ENCODE measurements around the gene ADAMTS1.

ADAMTS1 gene

DNA sequence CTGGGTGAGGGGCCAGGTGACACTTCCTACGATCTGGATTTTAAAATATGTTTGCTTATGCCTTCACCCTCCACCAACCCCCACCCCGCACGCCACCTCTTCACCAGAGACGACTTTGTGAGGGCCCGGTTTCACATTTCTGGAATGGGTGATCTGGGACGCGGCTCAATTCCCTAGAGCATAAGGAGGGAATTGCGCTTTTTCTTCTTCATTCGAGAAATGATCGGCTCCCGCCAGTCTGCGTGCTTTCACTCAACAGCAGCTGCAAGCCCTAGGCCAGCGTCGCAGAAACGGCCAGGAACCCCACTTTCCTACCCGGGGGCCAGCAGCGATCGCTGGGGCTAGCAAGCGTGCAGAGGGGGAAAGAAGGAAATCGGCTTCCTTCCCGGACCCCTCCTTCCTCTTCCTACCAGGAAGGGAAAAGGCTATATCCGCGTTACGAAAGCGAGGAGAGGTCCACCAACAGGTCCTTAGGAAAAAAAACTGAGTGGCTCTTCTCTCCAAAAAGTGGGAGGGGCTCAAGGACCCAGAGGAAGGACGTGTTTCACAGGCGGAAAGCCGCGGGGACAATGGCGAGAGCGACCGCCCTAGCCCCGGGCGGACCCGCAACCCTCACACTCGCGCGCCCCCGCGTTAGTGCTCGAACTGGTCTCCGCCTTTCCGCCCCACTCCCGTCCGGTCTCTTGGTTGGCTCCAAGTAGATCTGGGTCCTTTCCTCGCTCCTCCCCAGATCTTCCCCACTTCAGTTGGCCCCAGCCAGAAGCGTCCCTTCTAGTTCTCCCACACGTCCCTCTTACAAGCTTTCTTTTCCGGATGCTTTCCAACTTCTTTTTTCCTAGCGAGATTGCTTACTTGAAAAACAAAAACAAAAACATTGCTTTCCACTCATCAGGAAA, 1.1 kb upstream of the ADAMTS1 start:
- DNase-seq, result no peak

DNA sequence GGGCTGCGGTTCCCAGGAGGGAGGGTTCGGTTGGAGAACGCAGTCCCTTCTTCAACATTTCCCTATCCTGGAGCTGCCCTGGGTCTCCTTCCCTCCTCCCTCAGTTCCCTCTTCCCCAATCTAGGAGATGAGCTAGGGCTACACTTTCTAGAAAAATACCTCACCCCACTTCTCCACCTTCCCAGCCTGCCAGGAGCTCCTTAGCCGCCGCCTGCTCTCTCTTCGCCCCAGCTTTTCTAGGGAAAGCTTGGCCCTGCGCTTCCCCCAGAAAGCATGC, 488 bp upstream of the ADAMTS1 start:
- DNase-seq, result no peak

DNA sequence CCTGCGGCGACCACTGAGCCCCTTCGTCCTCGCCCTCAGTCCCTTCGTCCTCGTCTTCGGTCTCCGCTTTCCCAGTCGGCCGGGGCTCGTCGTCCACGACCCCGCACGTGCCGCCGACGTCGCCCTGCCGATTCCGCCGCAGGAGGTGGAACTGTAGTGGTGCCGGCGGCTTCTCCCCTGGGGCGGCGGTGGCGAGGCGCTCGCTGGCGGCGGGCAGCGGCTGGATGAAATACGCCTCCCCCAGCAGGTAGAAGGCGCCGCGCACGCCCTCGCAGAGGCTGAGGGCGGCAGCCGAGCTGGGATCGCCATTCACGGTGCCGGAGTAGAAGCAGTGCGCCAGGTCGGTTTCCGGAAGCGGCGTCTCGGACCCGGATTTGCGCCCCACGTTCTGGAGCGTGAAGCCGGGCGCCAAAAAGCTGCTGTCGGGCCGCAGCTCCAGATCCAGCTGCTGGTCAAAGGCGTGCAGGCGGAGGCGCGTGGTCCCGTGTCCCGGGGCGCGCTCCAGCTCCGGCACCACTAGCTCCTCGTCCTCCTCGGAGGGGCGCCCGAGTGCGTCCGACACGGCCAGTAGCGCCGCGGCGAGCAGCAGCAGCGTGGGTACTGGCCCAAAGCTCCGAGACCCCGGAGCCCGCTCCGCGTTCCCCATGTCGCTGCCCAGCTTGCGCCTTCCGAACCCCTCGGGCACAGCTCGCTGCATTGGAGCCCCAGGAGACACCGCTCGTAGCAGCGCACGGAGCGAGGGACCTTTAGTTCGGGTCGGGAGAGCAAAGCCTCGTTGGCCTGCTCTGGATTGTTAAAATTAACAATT, 747 bp downstream of the ADAMTS1 start:
- peak; percentile 91 for DNase-seq

DNA sequence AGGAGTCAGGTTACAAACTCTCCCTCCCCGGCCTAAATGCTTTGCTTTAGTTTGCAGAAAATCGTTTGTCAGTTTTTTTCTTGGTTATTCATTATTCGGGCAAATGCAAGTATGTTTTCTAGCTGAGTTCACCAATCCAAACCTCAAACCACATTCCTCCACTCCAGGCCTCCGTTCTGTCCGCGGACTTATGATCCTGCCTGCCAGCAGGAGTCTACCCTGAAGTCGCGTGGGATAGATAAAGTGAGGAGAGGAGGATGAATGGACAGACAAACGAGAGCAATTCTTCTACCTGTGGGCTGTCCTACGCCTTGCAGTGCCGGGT, 1.3 kb downstream of the ADAMTS1 start:
- DNase-seq, result no peak

DNA sequence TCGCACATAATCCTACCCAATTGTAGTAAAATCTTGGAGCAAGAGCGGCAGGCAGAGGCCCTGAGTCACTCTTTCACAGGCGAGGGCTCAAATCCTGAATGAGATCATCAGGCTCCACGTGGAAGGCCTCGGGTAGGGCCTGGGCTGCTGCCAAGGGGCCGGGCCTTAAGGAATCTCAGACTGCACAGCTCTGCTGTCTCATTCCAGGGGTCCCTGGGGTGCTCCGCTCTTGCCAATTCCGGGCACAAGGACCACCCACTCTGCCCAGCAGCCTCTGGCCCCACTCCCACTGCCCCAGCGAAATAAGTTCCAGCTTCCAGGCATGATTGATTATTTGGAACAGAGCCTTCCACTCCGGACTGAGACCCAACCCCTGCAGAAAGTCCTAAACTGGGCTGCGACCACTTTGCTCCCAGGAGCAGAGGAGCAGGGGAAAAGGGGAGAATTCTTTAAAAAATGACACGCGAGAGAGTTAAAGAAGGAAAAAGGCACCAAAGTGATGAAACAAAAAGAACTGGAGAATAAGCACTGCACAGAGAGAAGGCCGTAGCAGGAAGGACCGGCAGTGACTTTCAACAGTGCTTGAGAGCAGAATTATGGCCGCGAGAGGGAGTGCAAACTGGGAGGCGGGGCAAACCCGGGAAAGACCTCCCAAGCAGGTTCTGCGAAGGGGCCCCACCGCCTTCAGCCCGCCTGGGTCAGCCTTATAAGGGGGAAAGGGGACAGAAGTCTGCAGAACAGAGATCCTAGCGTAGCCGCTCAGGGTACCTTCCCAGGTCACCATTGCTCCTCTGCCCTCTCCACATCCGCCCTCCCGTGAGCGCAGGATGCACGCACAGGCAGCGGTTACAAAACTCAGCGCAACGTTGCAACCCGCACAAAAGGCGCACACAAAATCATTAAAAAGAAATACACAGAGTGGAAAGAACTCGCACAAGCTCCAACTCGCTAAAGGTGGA, 2.0 kb downstream of the ADAMTS1 start:
- peak; percentile 89 for DNase-seq

DNA sequence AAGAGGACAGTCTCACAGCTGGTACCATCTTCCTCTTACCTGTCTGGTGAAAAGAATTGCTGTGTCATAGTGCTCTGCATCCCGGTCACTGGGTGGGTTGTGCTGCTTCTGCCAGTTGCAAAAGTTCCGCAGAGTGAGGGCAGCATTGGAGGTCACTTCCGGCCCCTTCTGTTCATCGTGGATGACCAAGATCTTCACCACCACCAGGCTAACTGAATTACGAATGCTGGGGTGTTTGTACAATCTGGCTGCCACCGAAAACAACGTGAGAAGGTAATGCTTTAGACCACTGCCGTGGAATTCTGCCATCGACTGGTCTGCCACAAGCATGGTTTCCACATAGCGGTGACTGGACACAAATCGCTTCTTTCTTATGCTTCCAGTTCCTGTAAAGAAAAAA, 2.9 kb downstream of the ADAMTS1 start:
- DNase-seq, result no peak

DNA sequence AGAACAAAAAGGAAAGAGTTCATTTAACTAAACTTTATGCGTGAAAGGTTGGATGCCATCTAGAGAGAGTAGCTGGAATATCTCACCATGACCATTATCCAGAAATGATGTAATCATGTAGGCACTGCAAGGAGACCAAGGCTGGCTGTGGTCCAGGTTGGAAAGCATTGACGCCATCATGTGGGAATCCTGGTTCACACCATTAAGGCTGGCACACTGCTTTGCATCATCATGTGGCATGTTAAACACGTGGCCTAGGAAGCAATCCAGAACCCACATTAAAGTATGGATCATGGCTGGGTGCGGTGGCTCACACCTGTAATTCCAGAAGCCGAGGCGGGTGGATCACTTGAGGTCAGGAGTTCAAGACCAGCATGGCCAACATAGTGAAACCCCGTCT, 4.3 kb downstream of the ADAMTS1 start:
- no peak for DNase-seq

DNA sequence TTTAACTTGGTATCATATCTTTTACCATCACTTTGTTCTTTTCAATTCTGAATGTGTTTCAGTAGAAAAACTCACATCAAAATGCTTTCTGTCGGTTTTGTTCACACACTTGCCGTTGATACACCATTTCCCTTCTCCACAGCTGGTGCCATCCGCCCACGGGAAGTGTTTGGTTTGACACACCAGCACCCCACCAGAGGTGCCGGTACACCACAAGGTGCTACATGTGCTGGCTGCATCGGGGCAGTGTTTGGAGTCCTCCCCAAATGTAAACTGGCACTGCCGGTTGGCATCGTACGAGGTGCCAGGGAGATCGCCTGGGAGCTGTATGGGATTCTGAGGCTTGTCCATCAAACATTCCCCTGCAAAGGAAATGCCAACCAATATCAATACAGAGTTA, 5.0 kb downstream of the ADAMTS1 start:
- no peak for DNase-seq

DNA sequence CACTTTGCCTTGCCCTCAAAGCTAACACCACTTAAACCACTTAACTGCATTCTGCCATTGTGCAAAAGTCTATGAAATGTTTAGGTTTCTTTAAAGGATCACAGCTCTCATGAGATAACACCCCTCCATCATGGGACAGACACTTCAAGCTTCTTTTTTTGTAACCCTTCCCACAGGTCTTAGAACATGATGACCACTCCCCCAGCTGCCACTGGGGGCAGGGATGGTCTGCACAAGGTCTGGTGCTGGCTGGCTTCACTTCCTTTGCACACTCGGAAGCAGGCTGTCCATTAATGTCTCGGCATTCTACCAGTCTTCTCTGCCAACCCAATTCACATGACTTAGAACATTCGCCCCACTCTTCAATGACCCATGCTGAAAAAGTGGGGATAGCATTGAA, 7.7 kb downstream of the ADAMTS1 start:
- DNase-seq, result no peak

DNA sequence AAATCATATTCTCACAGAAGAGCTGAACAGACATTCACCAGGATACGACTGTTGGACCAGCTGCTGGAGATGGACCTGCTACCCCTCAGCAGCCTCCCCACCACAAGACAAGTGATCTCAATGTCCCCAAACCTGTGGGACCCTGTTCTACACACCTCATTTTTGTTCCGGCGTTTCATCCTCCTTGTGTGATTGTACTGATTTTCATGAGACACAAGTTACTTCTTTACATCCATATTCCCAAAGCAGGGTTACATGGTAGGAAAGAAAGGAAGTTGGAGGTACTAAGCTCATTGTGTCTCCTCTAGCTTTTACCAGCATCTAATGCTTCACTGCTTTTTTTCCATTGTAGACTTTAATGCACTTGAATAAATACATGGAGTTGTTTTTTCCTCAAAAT, 8.7 kb downstream of the ADAMTS1 start:
- DNase-seq, result no peak

DNA sequence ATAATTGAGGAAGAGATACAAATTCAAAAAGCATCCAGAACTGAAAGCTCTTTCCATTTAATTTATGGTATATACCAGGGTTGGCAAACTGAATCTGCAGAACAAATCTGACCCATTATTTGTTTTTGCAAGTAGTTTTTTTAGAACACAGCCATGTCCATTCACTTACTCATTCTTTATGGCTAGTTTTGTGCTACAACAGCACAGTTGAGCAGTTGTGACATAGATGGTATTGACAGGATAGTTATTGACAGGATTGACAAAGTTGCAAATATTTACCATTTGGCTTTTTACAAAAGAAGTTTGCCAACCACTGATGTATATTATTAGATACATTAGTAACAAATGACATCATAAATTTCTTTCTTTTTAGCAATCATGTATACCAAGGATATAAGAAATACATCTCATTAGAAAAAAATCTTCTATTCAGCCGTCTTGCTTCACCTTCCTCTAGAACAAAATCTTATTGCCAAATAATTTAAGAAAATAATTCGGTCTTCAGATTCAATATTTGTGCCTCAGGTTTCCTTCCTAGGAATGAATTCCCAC, 9.4 kb downstream of the ADAMTS1 start:
- no peak for DNase-seq

DNA sequence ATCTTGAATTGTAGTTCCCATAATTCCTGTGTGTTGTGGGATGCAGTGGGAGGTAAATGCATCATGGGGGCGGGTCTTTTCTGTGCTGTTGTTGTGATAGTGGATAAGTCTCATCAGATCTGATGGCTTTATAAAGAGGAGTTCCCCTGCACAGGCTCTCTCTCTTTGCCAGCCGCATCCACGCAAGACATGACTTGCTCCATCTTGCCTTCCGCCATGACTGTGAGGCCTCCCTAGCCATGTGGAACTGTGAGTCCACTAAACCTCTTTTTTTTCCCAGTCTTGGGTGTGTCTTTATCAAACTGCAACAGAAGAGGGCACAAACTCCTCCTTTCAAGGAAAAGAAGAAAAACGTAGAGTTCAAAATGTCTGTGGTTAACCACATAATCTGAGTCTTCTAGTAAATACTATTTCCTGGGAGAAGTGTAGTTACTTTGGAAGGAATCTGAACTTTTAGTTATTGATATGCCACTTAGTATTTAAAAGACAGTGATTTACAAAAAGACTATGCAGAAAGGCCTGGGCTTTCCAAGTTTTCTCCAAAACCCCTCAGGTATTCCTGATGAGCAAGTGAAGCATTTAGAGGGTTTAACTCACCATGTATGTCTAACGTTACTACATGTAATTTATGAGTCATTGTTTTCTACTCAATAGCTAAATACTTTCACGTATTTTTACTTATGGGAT, 10.0 kb downstream of the ADAMTS1 start:
- DNase-seq, result no peak

DNA sequence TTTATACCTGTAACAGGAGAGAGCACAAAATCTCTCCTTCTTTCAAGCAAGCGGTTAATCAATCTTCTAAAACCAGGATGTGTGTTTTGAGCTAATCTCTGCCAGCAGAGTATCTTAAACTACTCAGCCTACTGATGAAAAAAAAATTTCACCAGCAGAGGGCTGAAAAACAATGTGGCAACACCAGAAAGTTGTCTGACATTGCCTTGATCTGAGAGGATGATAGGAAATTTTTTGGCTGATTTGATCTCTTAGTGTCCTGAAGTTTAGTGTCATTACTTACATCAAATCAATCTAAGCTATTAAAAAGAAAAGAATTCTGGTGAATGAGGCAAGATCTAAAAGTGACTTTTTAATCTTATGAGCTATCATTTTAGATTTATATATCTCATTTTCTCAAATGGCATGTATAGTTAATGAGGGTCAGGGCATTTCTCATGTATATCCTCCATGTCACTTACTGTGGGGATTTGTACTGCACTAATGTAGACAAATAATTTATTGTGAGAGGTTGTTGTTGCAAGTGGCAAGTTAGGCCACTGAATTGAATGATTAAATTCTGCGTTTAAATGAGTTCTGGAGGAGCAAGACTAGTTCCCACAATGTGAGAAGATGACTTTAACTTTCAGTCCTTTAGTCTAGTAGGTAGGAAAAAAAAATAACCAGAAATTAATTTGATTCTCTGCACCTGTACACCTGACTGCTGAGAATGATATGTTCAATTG, 10.9 kb downstream of the ADAMTS1 start:
- DNase-seq, result no peak

DNA sequence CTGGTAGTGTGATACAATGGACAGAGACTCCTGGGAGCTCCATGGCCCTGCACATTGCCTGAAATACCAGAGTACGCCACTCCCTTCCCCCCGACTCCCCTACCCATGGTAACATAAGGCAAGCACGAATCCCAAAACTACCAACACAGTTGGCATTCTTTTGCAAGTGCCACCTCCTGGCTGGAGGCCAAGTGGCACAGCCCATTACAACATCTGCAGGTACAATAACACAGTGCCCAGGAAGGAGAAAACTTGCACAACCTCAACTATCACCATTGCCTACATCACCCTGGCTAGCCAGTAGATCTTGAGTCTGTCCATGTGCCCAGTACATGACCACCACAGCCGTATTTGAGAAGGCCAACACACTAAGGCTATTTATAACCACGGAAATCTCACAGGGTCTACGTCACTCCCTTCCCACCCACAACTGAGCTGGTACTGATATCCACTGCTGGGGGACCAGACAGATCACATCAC, 11.7 kb downstream of the ADAMTS1 start:
- no peak for DNase-seq

DNA sequence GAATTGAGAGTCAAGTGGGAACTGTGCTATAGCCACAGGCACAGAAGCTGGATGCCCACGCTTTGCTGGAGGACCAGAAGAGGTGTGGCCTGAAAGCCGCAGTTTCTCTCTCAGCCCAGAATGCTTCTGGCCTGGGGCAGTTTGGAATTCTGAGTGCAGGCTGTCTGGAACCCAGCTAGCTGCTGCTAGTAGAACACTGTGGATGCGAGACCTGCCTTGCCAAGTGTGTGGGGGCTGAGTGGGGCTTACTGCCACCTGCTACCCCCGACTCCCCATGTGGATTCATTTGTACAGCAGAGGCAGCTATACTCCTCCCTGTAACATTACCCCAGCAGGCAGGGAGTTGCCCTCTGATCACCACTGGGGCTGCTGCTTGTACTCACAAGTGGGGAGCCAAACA, 12.2 kb downstream of the ADAMTS1 start:
- DNase-seq, result no peak

DNA sequence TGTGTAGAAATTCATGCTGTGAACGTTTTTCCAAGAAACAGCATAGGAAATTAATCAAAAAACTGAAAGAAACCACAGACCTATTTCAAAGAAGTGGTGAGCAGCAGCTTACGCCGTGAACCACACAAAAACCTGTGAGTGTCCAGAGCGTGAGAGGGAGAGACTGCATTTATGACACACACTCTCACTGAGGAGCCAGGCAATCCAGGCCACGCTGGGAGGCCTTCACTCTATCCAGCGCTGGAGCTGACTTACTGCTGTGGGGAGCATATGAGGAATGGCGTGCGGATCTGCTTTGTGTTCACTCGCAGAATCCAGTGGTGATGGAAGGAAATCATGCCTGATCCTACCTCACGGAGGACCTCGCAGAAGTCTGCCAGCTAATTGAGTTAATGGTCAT, 12.7 kb downstream of the ADAMTS1 start:
- no peak for DNase-seq

DNA sequence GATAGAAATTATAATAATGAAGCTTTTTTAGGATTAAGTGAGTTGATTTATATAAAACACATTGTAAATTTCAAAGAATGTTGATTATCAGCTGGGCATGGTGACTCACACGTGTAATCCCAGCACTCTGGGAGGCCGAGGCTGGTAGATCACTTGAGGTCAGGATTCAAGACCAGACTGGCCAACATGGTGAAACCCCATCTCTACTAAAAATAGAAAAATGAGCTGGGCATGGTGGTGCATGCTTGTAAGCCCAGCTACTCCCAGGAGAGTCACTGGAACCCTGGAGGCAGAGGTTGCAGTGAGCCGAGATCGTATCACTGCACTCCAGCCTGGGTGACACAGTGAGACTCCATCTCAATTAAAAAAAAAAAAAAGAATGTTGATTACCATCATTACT, 18.4 kb downstream of the ADAMTS1 start:
- DNase-seq, result no peak

DNA sequence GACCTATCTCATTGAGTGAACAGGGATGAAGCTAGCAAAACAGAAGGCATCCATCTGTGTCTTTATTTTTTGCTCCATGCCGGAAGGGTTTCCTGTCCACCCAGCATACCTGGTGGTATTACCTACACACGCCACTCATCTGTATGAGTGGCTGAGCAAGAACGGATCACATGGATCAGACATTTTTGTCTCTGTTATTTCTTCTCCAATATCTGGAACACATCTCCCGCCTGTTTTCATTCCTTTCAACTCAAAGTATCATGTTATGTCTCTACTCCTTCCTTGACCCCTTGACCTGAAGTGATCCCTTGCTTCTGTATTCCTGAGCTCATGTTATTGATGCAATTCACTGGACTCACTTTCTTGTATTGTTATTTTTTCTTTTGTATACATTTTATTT, 24.7 kb downstream of the ADAMTS1 start:
- DNase-seq, result no peak

DNA sequence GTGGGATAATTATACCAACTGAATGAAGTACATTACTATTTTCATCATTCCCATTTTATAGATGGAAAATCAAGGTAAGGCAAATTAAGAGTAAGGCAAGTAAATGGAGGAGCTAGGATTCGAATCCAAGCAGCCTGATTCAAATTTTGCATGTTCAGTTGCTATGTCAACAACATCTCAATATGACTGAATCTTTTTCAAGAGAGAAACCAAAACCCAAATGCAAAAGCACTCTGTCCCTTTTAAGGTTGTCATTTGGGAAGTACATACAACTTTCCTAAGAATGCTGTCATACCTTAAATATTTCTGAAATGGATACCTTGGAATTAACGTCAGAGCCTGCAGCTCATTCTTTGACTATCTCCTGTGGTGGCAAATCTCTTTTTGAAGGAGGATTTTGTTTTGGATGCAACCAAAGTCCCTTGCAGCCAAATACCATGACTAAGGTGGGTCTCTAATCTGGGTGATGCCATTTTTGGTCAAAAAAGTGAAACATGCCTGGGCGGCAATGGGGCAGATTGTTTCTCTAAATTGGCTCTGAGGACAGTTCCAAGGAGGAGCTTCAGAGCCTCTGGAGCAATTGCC, 25.4 kb downstream of the ADAMTS1 start:
- no peak for DNase-seq

DNA sequence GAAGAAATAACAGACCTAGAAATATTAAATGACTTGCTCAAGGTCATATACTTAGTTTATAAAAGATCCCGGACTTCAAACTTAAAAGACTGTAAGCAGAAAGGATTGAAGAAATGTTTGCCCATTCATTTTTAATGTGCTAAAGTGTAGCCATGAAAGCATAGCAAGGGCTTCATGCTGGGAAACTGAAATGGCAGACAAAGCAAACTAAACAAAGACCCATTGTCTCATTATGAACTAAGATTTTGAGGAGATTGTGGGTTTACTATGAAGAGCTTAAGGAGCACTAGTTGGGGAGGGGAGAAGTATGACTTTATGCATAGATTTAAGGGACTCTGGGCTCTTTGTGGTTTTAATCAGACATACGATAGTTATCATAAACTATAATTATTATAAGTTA, 26.3 kb downstream of the ADAMTS1 start:
- no peak for DNase-seq

DNA sequence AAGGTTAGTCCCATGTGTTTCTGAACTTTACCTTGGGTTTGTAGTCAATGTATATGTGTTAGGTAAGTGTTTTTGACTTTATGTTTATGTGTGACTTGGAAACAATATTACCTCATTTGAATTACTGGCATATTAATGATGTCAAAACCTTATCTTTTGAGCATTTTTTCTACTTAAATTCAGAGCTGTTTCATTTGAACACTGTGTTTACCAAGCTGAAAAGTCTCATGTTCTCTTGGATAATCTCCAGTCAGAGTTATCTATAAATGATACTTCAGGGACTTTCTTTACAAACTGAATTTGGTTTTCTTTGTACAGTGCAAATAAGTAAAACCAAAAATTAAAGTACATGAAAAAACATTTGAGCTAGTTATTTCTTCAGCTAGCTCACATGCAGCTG, 30.0 kb downstream of the ADAMTS1 start:
- no peak for DNase-seq
